Measurements from ENCODE around the gene SERPINA3. TPM values are rescaled to one million over a fixed set of nuclear protein-coding genes. Genes with fewer than 3 reads are reported as not detected.

The SERPINA3 gene
- total RNA-seq, 2 experiments from 2014 or later: not detected

- ChIA-PET CTCF (no interaction called here), POLR2A (interaction anchor here (0.6 kb wide), 1 partner anchor 802 kb away, joined by 3 read pairs; no protein-coding TSS in a partner anchor)
- Histone ChIP-seq H3K9me3 (ENCODE audit: control insufficient read depth in 1 of 2, insufficient read depth in 1 of 2, low read length in 2 of 2) (peaks cover 5 to 17% of the 10 kb centered on the region in 2 experiments), H3K27ac (ENCODE audit: low read depth in 1 of 2, low read length in 2 of 2) (no peak overlapping the region), H3K4me3 (ENCODE audit: low read length) (no peak overlapping the region), H3K36me3 (ENCODE audit: insufficient read depth, low read length) (no peaks in the 10 kb centered on the region), H3K27me3 (ENCODE audit: control insufficient read depth in 1 of 2, insufficient read depth in 2 of 2, low read length in 2 of 2) (no peaks in the 10 kb centered on the region), H3K4me1 (ENCODE audit: insufficient read depth, low read length) (no peaks in the 10 kb centered on the region)
- no peak overlapping the region for H3K27ac Mint-ChIP-seq
- DNase-seq (no peak), ATAC-seq (ENCODE audit: poor library complexity) (no peak)
- no peaks in the 10 kb centered on the region for H3K36me3 Mint-ChIP-seq (ENCODE audit: low read depth)
- intact Hi-C loops (cut with DNase I, micrococcal nuclease): no loop called here
- no peaks in the 10 kb centered on the region for H3K9me3 Mint-ChIP-seq
- TF ChIP-seq CTCF (IDR thresholded peaks at IDR 0.05): no peak
- no peak overlapping the region for H3K4me3 Mint-ChIP-seq
- H3K4me1 Mint-ChIP-seq (ENCODE audit: low read depth): no peaks in the 10 kb centered on the region
- H3K27me3 Mint-ChIP-seq: peaks cover 9% of the 10 kb centered on the region
These were observed 676 bp downstream of the SERPINA3 start for GRCh38 chr14:94612580-94613554.

GRCh38 chr14:94613720-94614644 is 1.8 kb downstream of the SERPINA3 start:
- CTCF ChIA-PET: no interaction called here

More at GRCh38 chr14:94613720-94614644, 1.8 kb downstream of the SERPINA3 start:
- no peak overlapping the region for H3K27ac ChIP-seq (ENCODE audit: low read depth in 1 of 2, low read length in 2 of 2)
- H3K4me3 Mint-ChIP-seq: no peak overlapping the region
- no peaks in the 10 kb centered on the region for H3K9me3 Mint-ChIP-seq
- H3K27me3 Mint-ChIP-seq: peaks cover 9% of the 10 kb centered on the region
- DNase-seq (no peak), ATAC-seq (ENCODE audit: poor library complexity) (no peak)
- no peak for TF ChIP-seq CTCF (IDR thresholded peaks at IDR 0.05)
- no peak overlapping the region for H3K4me3 ChIP-seq (ENCODE audit: low read length)
- no peak overlapping the region for H3K27ac Mint-ChIP-seq
- H3K4me1 Mint-ChIP-seq (ENCODE audit: low read depth): no peaks in the 10 kb centered on the region
- no peaks in the 10 kb centered on the region for H3K36me3 ChIP-seq (ENCODE audit: insufficient read depth, low read length)
- no peaks in the 10 kb centered on the region for H3K27me3 ChIP-seq (ENCODE audit: control insufficient read depth in 1 of 2, insufficient read depth in 2 of 2, low read length in 2 of 2)
- no peaks in the 10 kb centered on the region for H3K36me3 Mint-ChIP-seq (ENCODE audit: low read depth)
- POLR2A ChIA-PET: no interaction called here
- H3K4me1 ChIP-seq (ENCODE audit: insufficient read depth, low read length): no peaks in the 10 kb centered on the region
- intact Hi-C loops (cut with DNase I, micrococcal nuclease): no loop called here
- peaks cover 13 to 20% of the 10 kb centered on the region in 2 experiments for H3K9me3 ChIP-seq (ENCODE audit: control insufficient read depth in 1 of 2, insufficient read depth in 1 of 2, low read length in 2 of 2)

Data from CD4-positive, alpha-beta T cell (primary cell).